Stimulated activated naive B cell treated with anti-CD40 and anti-IgM and Interleukin-4, amounts not matched to agents 10 μg/mL and 1 μg/mL and 100 μg/mL, for 72 hours (primary cell): ENCODE data around the gene CDK15.
A peak's percentile ranks its signal among the peaks of the same experiment; 100 is the strongest.

Experiments
- ATAC-seq, 2 donors: fragments of 150-1000 bp; cut with Tn5 transposase; replicated peaks; 2 replicates each; pipeline ENCODE4 v1.10.0; 2021; ENCODE audit warnings: moderate library complexity in 1 of 2
- DNase-seq: peaks from one replicate; pipeline ENCODE4 v3.0.0; 2021
- H3K27ac Mint-ChIP-seq: one replicate; pipeline ENCODE4 v1.8.0; 2022; ENCODE audit warnings: mild to moderate bottlenecking, mixed read lengths
- H3K27me3 Mint-ChIP-seq, 2 donors: one replicate each; pipeline ENCODE4 v1.8.0; 2022; ENCODE audit warnings: mixed read lengths in 2 of 2
- H3K36me3 Mint-ChIP-seq, 2 donors: one replicate each; pipeline ENCODE4 v1.8.0; 2022; ENCODE audit warnings: mixed read lengths in 2 of 2, mild to moderate bottlenecking in 1 of 2
- H3K4me1 Mint-ChIP-seq, 2 donors: one replicate each; pipeline ENCODE4 v1.8.0; 2022; ENCODE audit warnings: mixed read lengths in 2 of 2, mild to moderate bottlenecking in 1 of 2
- H3K4me3 Mint-ChIP-seq, 2 donors: one replicate each; pipeline ENCODE4 v1.8.0; 2022; ENCODE audit warnings: mild to moderate bottlenecking in 2 of 2, mixed read lengths in 2 of 2, moderate library complexity in 1 of 2
- H3K9me3 Mint-ChIP-seq, 2 donors: one replicate each; pipeline ENCODE4 v1.8.0; 2022; ENCODE audit warnings: mixed read lengths in 2 of 2, mild to moderate bottlenecking in 1 of 2

CDK15 gene

GRCh38 chr2:201880993-201881611 lies 74.8 kb downstream of the CDK15 start:
- H3K27ac Mint-ChIP-seq = no peak overlapping the region
- H3K4me3 Mint-ChIP-seq = no peak overlapping the region
- ATAC-seq (peak in 1 of 2 donors; percentile 36), DNase-seq (no peak)
- H3K4me1 Mint-ChIP-seq = peaks cover 13 to 22% of the 10 kb centered on the region in 2 donors
- no peaks in the 10 kb centered on the region for H3K36me3 Mint-ChIP-seq
- peaks cover 48 to 49% of the 10 kb centered on the region in 2 donors for H3K27me3 Mint-ChIP-seq
- no peaks in the 10 kb centered on the region for H3K9me3 Mint-ChIP-seq

DNA sequence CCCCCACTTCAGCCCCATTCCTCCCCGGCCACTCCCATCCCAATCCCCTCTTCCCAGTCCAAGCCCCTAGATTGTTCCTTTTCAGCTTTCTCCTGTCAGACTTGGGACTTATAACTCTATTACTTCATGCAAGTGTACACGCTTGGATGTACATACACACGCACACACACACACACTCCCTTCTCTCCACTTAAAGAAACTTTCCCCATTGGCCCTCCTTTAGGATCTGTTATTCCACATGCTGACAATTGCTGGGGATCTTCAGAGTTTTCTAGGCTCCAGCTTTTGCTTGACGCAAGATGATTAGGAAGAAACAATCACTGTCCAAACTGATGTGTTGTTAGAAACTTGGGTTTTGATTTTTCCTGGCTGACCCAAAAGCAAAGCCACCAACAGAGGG lies 75.4 kb downstream of the CDK15 start:
- H3K4me3 Mint-ChIP-seq = peak overlapping the region in 1 of 2 donors; percentile 64
- peaks cover 13 to 22% of the 10 kb centered on the region in 2 donors for H3K4me1 Mint-ChIP-seq
- peaks cover 49% of the 10 kb centered on the region in 2 donors for H3K27me3 Mint-ChIP-seq
- H3K36me3 Mint-ChIP-seq = no peaks in the 10 kb centered on the region
- no peak overlapping the region for H3K27ac Mint-ChIP-seq
- ATAC-seq (no peak), DNase-seq (no peak)
- H3K9me3 Mint-ChIP-seq = no peaks in the 10 kb centered on the region

GRCh38 chr2:201882353-201883090 lies 76.2 kb downstream of the CDK15 start:
- Mint-ChIP-seq H3K36me3 (no peaks in the 10 kb centered on the region), H3K4me1 (peaks cover 13 to 22% of the 10 kb centered on the region in 2 donors), H3K27me3 (peaks cover 51 to 52% of the 10 kb centered on the region in 2 donors), H3K9me3 (no peaks in the 10 kb centered on the region), H3K27ac (no peak overlapping the region), H3K4me3 (peak overlapping the region; percentile 30 to 64)
- DNase-seq = no peak
- ATAC-seq = peak; percentile 42 to 69

DNA sequence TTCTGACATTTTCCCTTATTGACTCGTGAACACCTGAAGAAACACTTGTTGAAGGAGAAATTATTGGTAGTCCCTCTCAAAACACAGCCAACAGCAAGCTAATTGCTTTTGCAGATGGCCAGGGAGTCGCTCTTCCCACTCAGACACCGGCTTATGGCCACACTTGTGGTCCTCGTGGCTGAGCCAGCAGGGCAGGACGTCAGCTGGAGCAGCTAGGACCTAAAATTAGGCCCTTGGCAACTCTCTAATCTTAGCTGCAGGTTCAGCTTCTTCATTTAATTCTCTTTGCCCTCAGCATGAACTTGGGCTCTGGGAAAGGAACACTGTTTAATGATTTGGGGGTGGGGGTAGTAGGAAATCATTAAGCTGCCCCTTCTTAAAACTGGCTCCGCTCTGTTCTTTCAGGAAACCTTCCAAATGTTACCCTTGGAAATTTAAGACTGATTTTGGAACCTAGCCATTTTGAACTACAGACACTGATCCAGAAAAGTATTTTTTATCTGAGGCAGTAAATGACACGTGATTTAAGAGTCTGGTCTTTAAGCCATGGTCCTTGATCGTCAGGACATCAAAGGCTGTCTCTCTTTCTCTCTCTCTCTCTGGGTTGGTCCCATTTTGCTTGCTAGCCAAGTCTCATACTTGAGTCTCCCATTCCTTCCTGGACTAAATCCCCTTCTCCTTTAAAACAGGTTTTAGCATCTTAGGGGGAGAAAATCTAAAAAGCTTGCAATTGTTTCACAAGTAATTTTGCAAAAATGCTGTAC lies 77.5 kb downstream of the CDK15 start:
- no peak overlapping the region for H3K27ac Mint-ChIP-seq
- H3K4me1 Mint-ChIP-seq = peaks cover 13 to 22% of the 10 kb centered on the region in 2 donors
- ATAC-seq (no peak), DNase-seq (no peak)
- H3K27me3 Mint-ChIP-seq = peaks cover 56 to 57% of the 10 kb centered on the region in 2 donors
- no peak overlapping the region for H3K4me3 Mint-ChIP-seq
- no peaks in the 10 kb centered on the region for H3K9me3 Mint-ChIP-seq
- H3K36me3 Mint-ChIP-seq = no peaks in the 10 kb centered on the region

GRCh38 chr2:201886504-201886903 lies 80.2 kb downstream of the CDK15 start:
- H3K27ac Mint-ChIP-seq = no peak overlapping the region
- H3K9me3 Mint-ChIP-seq = no peaks in the 10 kb centered on the region
- peaks cover 49 to 53% of the 10 kb centered on the region in 2 donors for H3K27me3 Mint-ChIP-seq
- DNase-seq = no peak
- peaks cover 6 to 20% of the 10 kb centered on the region in 2 donors for H3K4me1 Mint-ChIP-seq
- ATAC-seq = no peak
- H3K4me3 Mint-ChIP-seq = no peak overlapping the region
- no peaks in the 10 kb centered on the region for H3K36me3 Mint-ChIP-seq

DNA sequence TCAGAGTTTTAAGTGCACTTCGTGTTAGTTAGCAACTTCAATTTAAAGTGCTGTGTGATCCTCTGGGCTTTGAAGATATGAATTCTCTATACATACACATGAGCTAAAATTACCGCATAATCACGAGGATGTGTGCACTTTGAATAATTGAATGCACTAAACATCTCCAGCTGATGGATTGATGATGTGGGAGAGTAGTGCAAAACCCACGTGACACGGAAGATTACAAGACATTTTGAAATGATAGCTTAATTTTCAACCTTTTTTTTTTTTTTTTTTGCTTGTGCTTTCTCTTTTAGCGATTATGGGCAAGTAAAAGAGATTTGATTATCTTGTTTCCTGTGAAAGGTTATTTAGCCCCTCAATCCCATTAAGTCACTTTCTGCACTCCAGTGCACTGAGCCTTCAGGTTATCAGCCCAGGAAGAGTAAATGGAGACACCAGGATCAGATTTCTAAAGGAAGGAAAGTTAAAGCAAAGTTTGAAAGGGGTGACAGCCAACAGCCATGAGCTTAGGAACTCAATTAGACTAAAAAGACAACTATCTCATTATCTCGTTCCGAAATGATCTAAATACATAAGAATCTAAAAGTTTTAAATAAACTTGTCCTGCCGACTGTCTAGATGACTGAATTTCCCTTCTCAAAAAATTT lies 81.6 kb downstream of the CDK15 start:
- H3K4me1 Mint-ChIP-seq = peaks cover 0 to 8% of the 10 kb centered on the region in 2 donors
- DNase-seq (no peak), ATAC-seq (no peak)
- H3K4me3 Mint-ChIP-seq = no peak overlapping the region
- no peak overlapping the region for H3K27ac Mint-ChIP-seq
- no peaks in the 10 kb centered on the region for H3K36me3 Mint-ChIP-seq
- no peaks in the 10 kb centered on the region for H3K9me3 Mint-ChIP-seq
- H3K27me3 Mint-ChIP-seq = peaks cover 37 to 40% of the 10 kb centered on the region in 2 donors

GRCh38 chr2:201888426-201888800 lies 82.1 kb downstream of the CDK15 start:
- DNase-seq = no peak
- no peaks in the 10 kb centered on the region for H3K36me3 Mint-ChIP-seq
- no peak overlapping the region for H3K4me3 Mint-ChIP-seq
- peaks cover 37 to 40% of the 10 kb centered on the region in 2 donors for H3K27me3 Mint-ChIP-seq
- ATAC-seq = no peak
- no peak overlapping the region for H3K27ac Mint-ChIP-seq
- H3K4me1 Mint-ChIP-seq = peaks cover 0 to 8% of the 10 kb centered on the region in 2 donors
- no peaks in the 10 kb centered on the region for H3K9me3 Mint-ChIP-seq

- H3K27ac Mint-ChIP-seq = no peak overlapping the region
- no peaks in the 10 kb centered on the region for H3K9me3 Mint-ChIP-seq
- DNase-seq (no peak), ATAC-seq (no peak)
- no peak overlapping the region for H3K4me3 Mint-ChIP-seq
- H3K27me3 Mint-ChIP-seq = peaks cover 27 to 30% of the 10 kb centered on the region in 2 donors
- peaks cover 0 to 8% of the 10 kb centered on the region in 2 donors for H3K4me1 Mint-ChIP-seq
- no peaks in the 10 kb centered on the region for H3K36me3 Mint-ChIP-seq
These were observed 84.1 kb downstream of the CDK15 start for GRCh38 chr2:201890453-201890852.

- Mint-ChIP-seq H3K4me3 (no peak overlapping the region), H3K27ac (no peak overlapping the region), H3K27me3 (peaks cover 27 to 30% of the 10 kb centered on the region in 2 donors), H3K9me3 (no peaks in the 10 kb centered on the region), H3K4me1 (peaks cover 0 to 8% of the 10 kb centered on the region in 2 donors), H3K36me3 (no peaks in the 10 kb centered on the region)
- DNase-seq (no peak), ATAC-seq (no peak)
These were observed 85.3 kb downstream of the CDK15 start for GRCh38 chr2:201891676-201892075.

GRCh38 chr2:201892516-201892915 lies 86.2 kb downstream of the CDK15 start:
- ATAC-seq (no peak), DNase-seq (no peak)
- no peaks in the 10 kb centered on the region for H3K36me3 Mint-ChIP-seq
- no peaks in the 10 kb centered on the region for H3K9me3 Mint-ChIP-seq
- H3K4me1 Mint-ChIP-seq = peaks cover 0 to 8% of the 10 kb centered on the region in 2 donors
- peaks cover 26 to 30% of the 10 kb centered on the region in 2 donors for H3K27me3 Mint-ChIP-seq
- no peak overlapping the region for H3K4me3 Mint-ChIP-seq
- H3K27ac Mint-ChIP-seq = no peak overlapping the region

DNA sequence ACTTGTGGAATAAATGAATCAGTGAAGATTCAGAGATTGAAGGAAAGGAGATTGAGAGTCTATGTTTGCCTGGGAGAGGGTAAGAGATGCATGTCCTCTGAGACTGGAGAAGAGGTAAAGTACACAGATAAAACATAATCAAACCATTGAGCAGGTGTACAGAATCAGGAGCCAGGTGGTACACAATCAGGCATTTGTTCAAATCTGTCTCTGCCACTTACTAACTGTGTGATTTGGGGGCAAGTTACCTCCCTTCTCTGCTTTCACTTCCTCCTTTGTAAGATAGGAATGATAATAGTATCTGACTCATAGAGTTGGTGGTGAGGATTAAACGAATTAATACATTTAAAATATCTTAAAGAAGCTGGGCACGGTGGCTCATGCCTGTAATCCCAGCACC lies 94.0 kb downstream of the CDK15 start:
- peaks cover 8 to 12% of the 10 kb centered on the region in 2 donors for H3K4me1 Mint-ChIP-seq
- peaks cover 24 to 32% of the 10 kb centered on the region in 2 donors for H3K27me3 Mint-ChIP-seq
- H3K36me3 Mint-ChIP-seq = no peaks in the 10 kb centered on the region
- no peaks in the 10 kb centered on the region for H3K9me3 Mint-ChIP-seq
- ATAC-seq (peak; percentile 88 to 93), DNase-seq (no peak)
- no peak overlapping the region for H3K27ac Mint-ChIP-seq
- H3K4me3 Mint-ChIP-seq = no peak overlapping the region

DNA sequence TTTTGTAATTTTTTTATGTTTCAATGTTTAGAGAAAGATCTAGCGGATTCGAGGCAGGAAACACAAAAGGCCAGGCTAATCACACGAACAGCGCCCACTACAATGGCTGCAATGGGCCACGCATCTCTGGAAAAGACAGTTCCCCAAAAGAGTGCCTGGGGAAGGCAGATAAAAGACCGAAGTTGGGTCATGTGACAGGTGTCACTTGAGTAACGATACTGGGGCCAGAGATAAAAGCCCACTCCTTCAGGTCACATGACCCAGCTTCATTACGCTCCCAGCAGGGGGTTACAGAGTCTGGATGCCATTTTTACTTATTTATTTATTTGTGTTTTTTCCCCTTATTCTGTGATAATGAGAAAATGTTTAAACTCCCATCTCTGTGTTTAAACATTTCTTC lies 95.4 kb downstream of the CDK15 start:
- peaks cover 25 to 43% of the 10 kb centered on the region in 2 donors for H3K27me3 Mint-ChIP-seq
- H3K4me3 Mint-ChIP-seq = peak overlapping the region in 1 of 2 donors; percentile 35
- no peaks in the 10 kb centered on the region for H3K9me3 Mint-ChIP-seq
- no peak for DNase-seq
- peaks cover 8 to 12% of the 10 kb centered on the region in 2 donors for H3K4me1 Mint-ChIP-seq
- no peak overlapping the region for H3K27ac Mint-ChIP-seq
- peak in 1 of 2 donors; percentile 53 for ATAC-seq
- H3K36me3 Mint-ChIP-seq = no peaks in the 10 kb centered on the region

- Mint-ChIP-seq H3K4me3 (no peak overlapping the region), H3K27me3 (peaks cover 17 to 33% of the 10 kb centered on the region in 2 donors), H3K27ac (no peak overlapping the region), H3K9me3 (no peaks in the 10 kb centered on the region), H3K36me3 (no peaks in the 10 kb centered on the region), H3K4me1 (peaks cover 8 to 14% of the 10 kb centered on the region in 2 donors)
- no peak for DNase-seq
- ATAC-seq = peak; percentile 55 to 79
These were observed 98.4 kb downstream of the CDK15 start for GRCh38 chr2:201904538-201905420.
